GM11168 (cell line): ENCODE measurements around the gene CCDC81.
"Not testable (repeated sequence)": the region's sequence is repeated elsewhere in the genome, so short reads cannot be mapped to it uniquely, and the experiment has no call there.

ENCODE experiments used
- in situ Hi-C: fragments of 300-500 bp; cut with MboI; formaldehyde crosslinking; loops from one replicate; pipeline ENCODE4 v1.12.0; 2022; ENCODE audit warnings: low sequenced_read_pairs; ENCODE audit not compliant: unreplicated experiment

Gene CCDC81

GRCh38 chr11:86386283-86386682, 11.6 kb downstream of the CCDC81 start:
- in situ Hi-C loops = no loop called here

- in situ Hi-C loops = no loop called here
Measured at GRCh38 chr11:86386746-86387145, 12.1 kb downstream of the CCDC81 start.

- in situ Hi-C loops = no loop called here
Measured at GRCh38 chr11:86388198-86388597, 13.5 kb downstream of the CCDC81 start.

GRCh38 chr11:86390487-86390886, 15.8 kb downstream of the CCDC81 start:
- in situ Hi-C loops = no loop called here

- in situ Hi-C loops = no loop called here
Measured at GRCh38 chr11:86395061-86395551, 20.4 kb downstream of the CCDC81 start.

- in situ Hi-C loops = no loop called here
Measured at GRCh38 chr11:86396396-86396795, 21.7 kb downstream of the CCDC81 start.

GRCh38 chr11:86397351-86397750, 22.7 kb downstream of the CCDC81 start:
- in situ Hi-C loops = no loop called here

GRCh38 chr11:86398106-86398505, 23.4 kb downstream of the CCDC81 start:
- in situ Hi-C loops = no loop called here

GRCh38 chr11:86403458-86403857, 28.8 kb downstream of the CCDC81 start:
- in situ Hi-C loops = no loop called here

- in situ Hi-C loops = no loop called here
Measured at GRCh38 chr11:86408845-86409244, 34.2 kb downstream of the CCDC81 start.

GRCh38 chr11:86414032-86414431, 39.3 kb downstream of the CCDC81 start:
- in situ Hi-C loops = no loop called here

- in situ Hi-C loops = no loop called here
Measured at GRCh38 chr11:86415026-86415425, 40.3 kb downstream of the CCDC81 start.

- in situ Hi-C loops = no loop called here
Measured at GRCh38 chr11:86416494-86416893, 41.8 kb downstream of the CCDC81 start.

- in situ Hi-C loops = not testable (repeated sequence)
Measured at GRCh38 chr11:86416951-86417350, 42.3 kb downstream of the CCDC81 start.

GRCh38 chr11:86418106-86418505, 43.4 kb downstream of the CCDC81 start:
- in situ Hi-C loops = no loop called here

- in situ Hi-C loops = no loop called here
Measured at GRCh38 chr11:86418513-86418912, 43.8 kb downstream of the CCDC81 start.

GRCh38 chr11:86418917-86419316, 44.2 kb downstream of the CCDC81 start:
- in situ Hi-C loops = no loop called here

GRCh38 chr11:86421946-86422345, 47.3 kb downstream of the CCDC81 start:
- in situ Hi-C loops = no loop called here

GRCh38 chr11:86422371-86422770, 47.7 kb downstream of the CCDC81 start:
- in situ Hi-C loops = no loop called here

GRCh38 chr11:86423488-86423887, 48.8 kb downstream of the CCDC81 start:
- in situ Hi-C loops = not testable (repeated sequence)

GRCh38 chr11:86427441-86427840, 52.8 kb downstream of the CCDC81 start:
- in situ Hi-C loops = no loop called here

- in situ Hi-C loops = no loop called here
Measured at GRCh38 chr11:86431258-86431657, 56.6 kb downstream of the CCDC81 start.
